Vagina (tissue), 2 donors: ENCODE measurements around the gene HMX1. TPM values are rescaled to one million over a fixed set of nuclear protein-coding genes. Genes with fewer than 3 reads are reported as not detected.

Experiments
- DNase-seq, 2 donors: peaks; one replicate each; pipeline ENCODE4 v3.0.0-alpha.2; 2017; ENCODE audit errors: extremely low spot score in 2 of 2
- H3K27ac ChIP-seq: fragments of 200-600 bp; sonication (generic); one replicate; pipeline ENCODE4 v1.5.1; 2019
- H3K27me3 ChIP-seq: fragments of 200-600 bp; sonication (generic); one replicate; pipeline ENCODE4 v1.5.1; 2019
- H3K36me3 ChIP-seq, 2 donors: fragments of 200-600 bp; sonication (generic); one replicate each; pipeline ENCODE4 v1.5.1; 2017 to 2019
- H3K4me1 ChIP-seq: fragments of 200-600 bp; sonication (generic); one replicate; pipeline ENCODE4 v1.5.1; 2019
- H3K4me3 ChIP-seq, 2 donors: fragments of 200-600 bp; sonication (generic); 1 replicate in 1 of 2; 2 replicates in 1 of 2; pipeline ENCODE4 v1.5.1; 2016 to 2019
- H3K9me3 ChIP-seq: fragments of 200-600 bp; sonication (generic); one replicate; pipeline ENCODE4 v1.5.1; 2019
- POLR2A ChIP-seq, 2 donors: fragments of 450-650 bp; IDR thresholded peaks; one replicate each; pipeline ENCODE4 v1.6.1; 2017; ENCODE audit warnings: antibody characterized with exemption in 2 of 2, mild to moderate bottlenecking in 2 of 2, moderate library complexity in 2 of 2
- POLR2AphosphoS5 ChIP-seq, 2 donors: sonication (generic); formaldehyde crosslinking; IDR thresholded peaks; one replicate each; pipeline ENCODE4 v1.9.0; 2017; ENCODE audit warnings: antibody characterized with exemption in 2 of 2, mild to moderate bottlenecking in 2 of 2, low read depth in 1 of 2; ENCODE audit not compliant: insufficient read depth in 1 of 2
- intact Hi-C: fragments of 100-400 bp; cut with DNase I; formaldehyde crosslinking; loops from one replicate; pipeline ENCODE4 v1.15.1; 2023
- total RNA-seq: library from RNA; depleted of rRNA; stranded (reverse); fragments of >200 nt; gene quantifications from one replicate; pipeline ENCODE4 v1.2.3, GENCODE V29; 2016
- TF ChIP-seq, protein P1 (sequence below), 3 experiments: fragments of 450-650 bp in 2 of 3; fragments of 200-600 bp in 1 of 3; sonication (generic) in 1 of 3; IDR thresholded peaks; one replicate each; pipeline ENCODE4 v1.5.1; 2017 to 2019; ENCODE audit warnings: antibody characterized with exemption in 3 of 3, mild to moderate bottlenecking in 2 of 3, moderate library complexity in 2 of 3

The HMX1 gene
- total RNA-seq, 1 donor from 2014 or later: not detected

DNA sequence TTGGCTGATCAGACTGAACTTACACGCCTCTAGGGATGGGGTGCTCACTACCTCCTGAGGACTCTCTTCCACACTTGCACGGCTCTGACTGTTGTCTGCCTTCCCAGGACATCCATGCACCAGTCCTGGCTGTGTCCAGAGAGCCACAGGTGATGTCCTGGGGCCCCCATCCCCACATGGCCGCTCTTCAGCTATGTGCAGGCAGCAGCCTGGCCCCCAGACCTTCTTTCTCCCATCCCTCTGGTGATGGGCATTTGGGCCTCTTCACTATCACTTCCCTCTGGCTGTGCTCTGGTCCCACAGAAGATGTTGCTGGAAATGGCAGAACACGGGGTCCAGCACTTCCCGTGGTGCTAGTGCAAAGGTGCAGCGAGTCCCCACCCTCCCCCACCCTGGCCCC lies 40.9 kb upstream of the HMX1 start:
- Histone ChIP-seq H3K9me3 (no peaks in the 10 kb centered on the region), H3K27me3 (no peaks in the 10 kb centered on the region), H3K4me1 (no peaks in the 10 kb centered on the region), H3K4me3 (no peak overlapping the region), H3K36me3 (no peaks in the 10 kb centered on the region), H3K27ac (no peak overlapping the region)
- no peak for DNase-seq
- intact Hi-C loops: no loop called here
- TF ChIP-seq, protein P1, sequence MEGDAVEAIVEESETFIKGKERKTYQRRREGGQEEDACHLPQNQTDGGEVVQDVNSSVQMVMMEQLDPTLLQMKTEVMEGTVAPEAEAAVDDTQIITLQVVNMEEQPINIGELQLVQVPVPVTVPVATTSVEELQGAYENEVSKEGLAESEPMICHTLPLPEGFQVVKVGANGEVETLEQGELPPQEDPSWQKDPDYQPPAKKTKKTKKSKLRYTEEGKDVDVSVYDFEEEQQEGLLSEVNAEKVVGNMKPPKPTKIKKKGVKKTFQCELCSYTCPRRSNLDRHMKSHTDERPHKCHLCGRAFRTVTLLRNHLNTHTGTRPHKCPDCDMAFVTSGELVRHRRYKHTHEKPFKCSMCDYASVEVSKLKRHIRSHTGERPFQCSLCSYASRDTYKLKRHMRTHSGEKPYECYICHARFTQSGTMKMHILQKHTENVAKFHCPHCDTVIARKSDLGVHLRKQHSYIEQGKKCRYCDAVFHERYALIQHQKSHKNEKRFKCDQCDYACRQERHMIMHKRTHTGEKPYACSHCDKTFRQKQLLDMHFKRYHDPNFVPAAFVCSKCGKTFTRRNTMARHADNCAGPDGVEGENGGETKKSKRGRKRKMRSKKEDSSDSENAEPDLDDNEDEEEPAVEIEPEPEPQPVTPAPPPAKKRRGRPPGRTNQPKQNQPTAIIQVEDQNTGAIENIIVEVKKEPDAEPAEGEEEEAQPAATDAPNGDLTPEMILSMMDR (IDR thresholded peaks at IDR 0.05): no peak
- TF ChIP-seq POLR2A (IDR thresholded peaks at IDR 0.05) (no peak), POLR2AphosphoS5 (IDR thresholded peaks at IDR 0.05; ENCODE audit: insufficient read depth in 1 of 2, low read depth in 1 of 2) (no peak)

- Histone ChIP-seq H3K4me1 (no peaks in the 10 kb centered on the region), H3K36me3 (no peaks in the 10 kb centered on the region), H3K4me3 (no peak overlapping the region), H3K27me3 (no peaks in the 10 kb centered on the region), H3K27ac (no peak overlapping the region), H3K9me3 (no peaks in the 10 kb centered on the region)
- peak in 1 of 2 donors; percentile 49 for DNase-seq
- intact Hi-C loops: no loop called here
- TF ChIP-seq, protein P1 (IDR thresholded peaks at IDR 0.05): no peak
- TF ChIP-seq POLR2AphosphoS5 (IDR thresholded peaks at IDR 0.05; ENCODE audit: insufficient read depth in 1 of 2, low read depth in 1 of 2) (no peak), POLR2A (IDR thresholded peaks at IDR 0.05) (no peak)
These were observed 40.4 kb upstream of the HMX1 start for GRCh38 chr4:8912089-8912455.

DNA sequence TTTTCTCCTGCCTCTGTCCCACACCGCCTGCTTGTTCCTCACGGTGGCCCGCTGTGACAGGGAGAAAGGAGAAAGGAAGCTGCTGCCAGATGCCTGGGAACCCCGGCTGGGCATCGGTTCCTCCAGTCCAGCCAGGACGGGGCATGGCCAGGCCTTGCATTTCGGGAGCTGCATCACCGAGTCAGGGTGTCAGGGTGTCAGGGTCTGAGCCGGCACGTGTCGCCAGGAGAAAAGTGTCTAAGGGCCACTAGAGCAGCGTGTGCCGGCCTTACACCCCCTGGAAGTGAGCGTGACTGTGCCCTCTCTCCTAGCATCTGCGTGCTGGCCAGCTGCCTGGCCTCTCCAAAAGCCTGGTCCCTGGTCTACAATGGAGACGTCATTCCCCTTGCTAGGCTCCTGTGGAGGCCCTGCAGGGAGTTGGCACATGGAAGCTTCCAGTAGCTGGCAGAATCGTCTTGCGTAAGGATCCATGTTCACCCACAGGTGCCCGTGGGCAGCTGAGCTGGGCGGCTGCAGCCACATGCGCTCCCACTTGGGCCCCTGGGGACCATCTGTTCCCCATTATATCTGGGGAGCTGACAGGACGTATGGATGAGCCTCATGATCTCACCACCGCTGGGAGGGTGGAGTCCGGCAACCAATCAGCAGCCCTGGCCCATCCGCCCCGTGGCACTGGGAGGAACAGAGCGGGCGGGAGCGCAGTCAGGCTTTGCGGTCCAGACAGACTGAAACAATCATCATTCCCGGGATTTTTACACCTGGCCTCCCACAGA lies 39.9 kb upstream of the HMX1 start:
- no peaks in the 10 kb centered on the region for H3K27me3 ChIP-seq
- peak in 1 of 2 donors; percentile 64 for DNase-seq

GRCh38 chr4:8910822-8911315 lies 39.2 kb upstream of the HMX1 start:
- Histone ChIP-seq H3K4me3 (no peak overlapping the region), H3K9me3 (no peaks in the 10 kb centered on the region), H3K36me3 (no peaks in the 10 kb centered on the region), H3K27me3 (no peaks in the 10 kb centered on the region), H3K27ac (no peak overlapping the region), H3K4me1 (no peaks in the 10 kb centered on the region)
- intact Hi-C loops: no loop called here
- DNase-seq: peak in 1 of 2 donors; percentile 52
- no peak for TF ChIP-seq POLR2AphosphoS5 (IDR thresholded peaks at IDR 0.05; ENCODE audit: insufficient read depth in 1 of 2, low read depth in 1 of 2)
- TF ChIP-seq POLR2A (IDR thresholded peaks at IDR 0.05): no peak
- TF ChIP-seq, protein P1 (IDR thresholded peaks at IDR 0.05): no peak

More for the DNA sequence above, 39.9 kb upstream of the HMX1 start:
- Histone ChIP-seq H3K27ac (no peak overlapping the region), H3K4me3 (no peak overlapping the region), H3K36me3 (no peaks in the 10 kb centered on the region), H3K4me1 (no peaks in the 10 kb centered on the region), H3K9me3 (no peaks in the 10 kb centered on the region)
- TF ChIP-seq POLR2AphosphoS5 (IDR thresholded peaks at IDR 0.05; ENCODE audit: insufficient read depth in 1 of 2, low read depth in 1 of 2): no peak
- no peak for TF ChIP-seq POLR2A (IDR thresholded peaks at IDR 0.05)
- TF ChIP-seq, protein P1 (IDR thresholded peaks at IDR 0.05): no peak
- intact Hi-C loops: no loop called here
